GM19324 (cell line): ENCODE results near the gene PHOSPHO1.
"Not testable (repeated sequence)": the region's sequence is repeated elsewhere in the genome, so short reads cannot be mapped to it uniquely, and the experiment has no call there.

Source experiments
- ATAC-seq: cut with Tn5 transposase; IDR thresholded peaks from one replicate; pipeline ENCODE4 v1.9.1; 2021; ENCODE audit warnings: mild to moderate bottlenecking, moderate library complexity; ENCODE audit not compliant: unreplicated experiment, low FRiP score

Gene PHOSPHO1

GRCh38 chr17:49194297-49194607, 36.3 kb downstream of the PHOSPHO1 start:
- ATAC-seq: no peak

- no peak for ATAC-seq
These were observed 36.9 kb downstream of the PHOSPHO1 start for GRCh38 chr17:49193513-49194296.

GRCh38 chr17:49191917-49192741, 38.5 kb downstream of the PHOSPHO1 start:
- ATAC-seq: peak; percentile 56

- no peak for ATAC-seq
These were observed 39.1 kb downstream of the PHOSPHO1 start for GRCh38 chr17:49191409-49191916.

- ATAC-seq: no peak
These were observed 39.7 kb downstream of the PHOSPHO1 start for GRCh38 chr17:49190932-49191331.

GRCh38 chr17:49187301-49187700, 43.3 kb downstream of the PHOSPHO1 start:
- no peak for ATAC-seq

GRCh38 chr17:49185381-49185780, 45.2 kb downstream of the PHOSPHO1 start:
- not testable (repeated sequence) for ATAC-seq

- ATAC-seq: not testable (repeated sequence)
These were observed 46.1 kb downstream of the PHOSPHO1 start for GRCh38 chr17:49184522-49184921.

- no peak for ATAC-seq
These were observed 46.8 kb downstream of the PHOSPHO1 start for GRCh38 chr17:49183801-49184200.

- no peak for ATAC-seq
These were observed 47.2 kb downstream of the PHOSPHO1 start for GRCh38 chr17:49183341-49183740.

- no peak for ATAC-seq
These were observed 49.5 kb downstream of the PHOSPHO1 start for GRCh38 chr17:49180998-49181635.

GRCh38 chr17:49180303-49180702, 50.3 kb downstream of the PHOSPHO1 start:
- no peak for ATAC-seq

- ATAC-seq: not testable (repeated sequence)
These were observed 54.6 kb downstream of the PHOSPHO1 start for GRCh38 chr17:49175978-49176377.
